GM19193 (cell line): ENCODE data around the gene PAX7.

Experiments used
- POLR2A ChIP-seq: IDR thresholded peaks from 4 replicates; pipeline ENCODE4 v1.6.1; 2011; ENCODE audit not compliant: insufficient read depth, insufficient read length; ENCODE audit errors: extremely low read depth

The PAX7 gene

GRCh38 chr1:18693256-18694098 lies 62.8 kb downstream of the PAX7 start:
- TF ChIP-seq POLR2A, result no peak

DNA sequence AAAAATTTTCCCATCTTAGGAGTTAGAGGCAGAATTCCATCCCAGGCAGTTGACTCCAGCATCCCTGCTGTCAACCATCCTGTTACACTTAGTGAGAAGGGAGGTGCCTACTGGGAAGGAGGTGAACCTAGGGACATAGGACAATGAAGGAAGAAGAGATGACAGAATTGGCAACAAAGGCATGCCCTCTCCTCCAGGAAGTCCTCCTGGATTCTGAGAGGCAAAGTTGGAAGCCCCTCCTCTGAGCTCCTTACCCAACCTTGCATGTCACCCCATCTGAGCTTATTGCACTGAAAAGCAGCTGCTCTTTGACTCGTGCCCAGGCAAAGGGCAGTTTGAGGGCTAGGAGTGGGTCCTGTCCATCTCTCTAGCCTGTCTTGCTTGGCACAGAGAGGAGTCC lies 66.9 kb downstream of the PAX7 start:
- no peak for TF ChIP-seq POLR2A

DNA sequence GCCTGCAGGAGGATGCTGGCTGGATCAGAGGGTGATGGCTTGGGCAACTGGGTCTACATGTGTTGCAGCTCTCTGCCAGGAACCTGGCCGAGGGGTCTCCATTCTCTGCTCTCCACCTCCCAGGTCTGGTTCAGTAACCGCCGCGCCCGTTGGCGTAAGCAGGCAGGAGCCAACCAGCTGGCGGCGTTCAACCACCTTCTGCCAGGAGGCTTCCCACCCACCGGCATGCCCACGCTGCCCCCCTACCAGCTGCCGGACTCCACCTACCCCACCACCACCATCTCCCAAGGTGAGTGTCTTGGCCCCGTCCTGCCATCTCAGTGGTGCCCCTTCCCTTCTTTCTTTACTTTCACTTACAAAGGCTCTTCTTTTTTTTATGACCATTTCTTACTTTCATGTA lies 69.9 kb downstream of the PAX7 start:
- no peak for TF ChIP-seq POLR2A

GRCh38 chr1:18701183-18701582 lies 70.5 kb downstream of the PAX7 start:
- TF ChIP-seq POLR2A, result no peak

DNA sequence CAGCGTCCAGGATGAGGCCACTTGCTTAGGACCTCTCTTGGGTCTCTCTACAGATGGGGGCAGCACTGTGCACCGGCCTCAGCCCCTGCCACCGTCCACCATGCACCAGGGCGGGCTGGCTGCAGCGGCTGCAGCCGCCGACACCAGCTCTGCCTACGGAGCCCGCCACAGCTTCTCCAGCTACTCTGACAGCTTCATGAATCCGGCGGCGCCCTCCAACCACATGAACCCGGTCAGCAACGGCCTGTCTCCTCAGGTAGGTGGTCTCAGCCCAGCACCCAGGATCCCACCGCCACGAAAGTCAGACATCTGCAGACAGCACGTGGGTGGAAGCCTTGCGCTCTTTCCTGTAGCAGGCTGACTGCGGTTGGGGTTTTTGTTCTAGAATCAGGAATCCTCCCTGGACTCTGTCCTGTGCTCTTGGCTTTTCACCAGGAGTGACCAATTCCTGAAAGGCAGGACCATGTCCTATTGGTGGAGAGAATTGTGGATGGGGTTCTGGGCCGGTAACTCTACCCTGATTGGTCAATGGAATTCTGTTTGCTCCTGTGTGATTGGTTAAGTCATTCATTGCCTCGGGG lies 72.5 kb downstream of the PAX7 start:
- TF ChIP-seq POLR2A, result no peak

- TF ChIP-seq POLR2A, result no peak
Measured at GRCh38 chr1:18705811-18706210, 75.2 kb downstream of the PAX7 start.

DNA sequence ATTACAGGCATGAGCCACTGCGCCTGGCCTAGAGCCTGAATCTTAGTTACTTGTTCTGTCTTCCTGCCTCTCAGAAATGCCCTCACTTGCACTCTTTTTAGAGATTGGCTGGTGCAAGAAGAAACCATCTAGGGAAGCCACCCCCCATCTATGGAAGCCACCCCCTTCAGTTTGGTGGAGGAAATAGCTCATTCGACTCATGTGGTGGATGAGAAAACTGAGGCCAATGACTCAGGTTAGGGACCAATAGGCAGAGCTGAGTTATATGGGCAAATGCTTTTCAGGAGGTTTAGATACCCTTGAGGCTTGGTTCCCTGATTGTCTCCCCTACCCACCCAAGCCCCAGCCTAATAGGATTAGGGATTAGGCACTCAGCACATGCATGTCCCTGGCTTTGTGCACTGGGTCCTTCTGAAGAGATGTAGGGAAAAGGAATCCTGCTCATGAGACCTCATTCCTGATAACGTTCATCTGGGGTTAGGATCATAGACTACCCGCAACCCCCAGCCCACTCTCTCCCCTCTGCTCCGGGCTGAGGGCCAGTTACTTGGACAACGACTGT lies 77.1 kb downstream of the PAX7 start:
- TF ChIP-seq POLR2A, result no peak

- TF ChIP-seq POLR2A, result no peak
Measured at GRCh38 chr1:18710002-18710401, 79.4 kb downstream of the PAX7 start.

DNA sequence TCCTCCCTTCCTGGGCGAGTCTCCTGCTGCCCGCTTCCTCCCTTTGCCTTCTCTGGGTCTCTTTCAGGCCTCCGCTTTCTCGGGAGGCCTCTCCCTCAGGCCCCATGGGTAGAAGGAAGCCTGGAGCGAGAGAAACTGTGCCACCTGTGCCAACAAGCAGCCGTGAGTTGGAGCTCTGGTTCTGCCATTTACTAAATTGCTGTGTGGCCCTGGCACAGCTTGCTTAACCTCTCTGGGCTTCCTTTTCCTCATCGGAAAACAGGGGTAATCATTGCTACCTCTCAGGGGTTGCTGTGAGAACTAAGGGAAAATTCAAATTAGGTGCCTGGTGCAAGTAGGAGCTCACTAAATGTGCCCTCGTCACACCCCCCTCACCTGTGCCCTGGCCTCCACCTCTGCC lies 80.4 kb downstream of the PAX7 start:
- TF ChIP-seq POLR2A, result no peak

GRCh38 chr1:18711536-18712251 lies 81.0 kb downstream of the PAX7 start:
- TF ChIP-seq POLR2A, result no peak

- no peak for TF ChIP-seq POLR2A
Measured at GRCh38 chr1:18712252-18712600, 81.6 kb downstream of the PAX7 start.

GRCh38 chr1:18714404-18715175 lies 83.9 kb downstream of the PAX7 start:
- no peak for TF ChIP-seq POLR2A

GRCh38 chr1:18716112-18716784 lies 85.6 kb downstream of the PAX7 start:
- TF ChIP-seq POLR2A, result no peak
